HG03025 (cell line): ENCODE measurements around the gene PRDM7.
A peak's percentile ranks its signal among the peaks of the same experiment; 100 is the strongest.
"Not testable (repeated sequence)": the region's sequence is repeated elsewhere in the genome, so short reads cannot be mapped to it uniquely, and the experiment has no call there.

ENCODE experiments used
- ATAC-seq: cut with Tn5 transposase; IDR thresholded peaks from one replicate; pipeline ENCODE4 v1.9.1; 2021; ENCODE audit warnings: mild to moderate bottlenecking, moderate library complexity; ENCODE audit not compliant: unreplicated experiment, low FRiP score

Gene PRDM7

GRCh38 chr16:90077240-90077756 is at the start of gene PRDM7:
Gene PRDM7 (minus strand): TSS chr16:90077331. CDS start chr16:90075910, 1,421 bp downstream.
- ATAC-seq, result peak; percentile 88

GRCh38 chr16:90121846-90122245 is 44.7 kb upstream of the PRDM7 start:
- not testable (repeated sequence) for ATAC-seq

GRCh38 chr16:90107617-90108016 is 30.5 kb upstream of the PRDM7 start:
- not testable (repeated sequence) for ATAC-seq

GRCh38 chr16:90107060-90107459 is 29.9 kb upstream of the PRDM7 start:
- ATAC-seq, result not testable (repeated sequence)

- ATAC-seq, result not testable (repeated sequence)
Measured at GRCh38 chr16:90106271-90106670, 29.1 kb upstream of the PRDM7 start.

- ATAC-seq, result not testable (repeated sequence)
Measured at GRCh38 chr16:90104725-90105124, 27.6 kb upstream of the PRDM7 start.

- not testable (repeated sequence) for ATAC-seq
Measured at GRCh38 chr16:90102086-90102884, 25.2 kb upstream of the PRDM7 start.

GRCh38 chr16:90101332-90101731 is 24.2 kb upstream of the PRDM7 start:
- not testable (repeated sequence) for ATAC-seq

GRCh38 chr16:90100790-90101189 is 23.7 kb upstream of the PRDM7 start:
- not testable (repeated sequence) for ATAC-seq

GRCh38 chr16:90100229-90100628 is 23.1 kb upstream of the PRDM7 start:
- ATAC-seq, result not testable (repeated sequence)

GRCh38 chr16:90098936-90099335 is 21.8 kb upstream of the PRDM7 start:
- not testable (repeated sequence) for ATAC-seq

- ATAC-seq, result not testable (repeated sequence)
Measured at GRCh38 chr16:90097010-90097684, 20.0 kb upstream of the PRDM7 start.

- not testable (repeated sequence) for ATAC-seq
Measured at GRCh38 chr16:90094791-90095190, 17.7 kb upstream of the PRDM7 start.

- ATAC-seq, result not testable (repeated sequence)
Measured at GRCh38 chr16:90094296-90094695, 17.2 kb upstream of the PRDM7 start.

GRCh38 chr16:90093799-90094198 is 16.7 kb upstream of the PRDM7 start:
- ATAC-seq, result not testable (repeated sequence)

- not testable (repeated sequence) for ATAC-seq
Measured at GRCh38 chr16:90092781-90093180, 15.7 kb upstream of the PRDM7 start.

- no peak for ATAC-seq
Measured at GRCh38 chr16:90084215-90084950, 7.3 kb upstream of the PRDM7 start.

GRCh38 chr16:90083139-90083538 is 6.0 kb upstream of the PRDM7 start:
- ATAC-seq, result no peak

- ATAC-seq, result no peak
Measured at GRCh38 chr16:90081606-90081970, 4.5 kb upstream of the PRDM7 start.

GRCh38 chr16:90078579-90078895 is 1.4 kb upstream of the PRDM7 start:
- no peak for ATAC-seq
